ENCODE measurements around the gene SLC8B1. TPM values are rescaled to one million over a fixed set of nuclear protein-coding genes. Genes with fewer than 3 reads are reported as not detected.

The SLC8B1 gene
- total RNA-seq, 1 experiment from 2014 or later = 30.9 TPM

DNA sequence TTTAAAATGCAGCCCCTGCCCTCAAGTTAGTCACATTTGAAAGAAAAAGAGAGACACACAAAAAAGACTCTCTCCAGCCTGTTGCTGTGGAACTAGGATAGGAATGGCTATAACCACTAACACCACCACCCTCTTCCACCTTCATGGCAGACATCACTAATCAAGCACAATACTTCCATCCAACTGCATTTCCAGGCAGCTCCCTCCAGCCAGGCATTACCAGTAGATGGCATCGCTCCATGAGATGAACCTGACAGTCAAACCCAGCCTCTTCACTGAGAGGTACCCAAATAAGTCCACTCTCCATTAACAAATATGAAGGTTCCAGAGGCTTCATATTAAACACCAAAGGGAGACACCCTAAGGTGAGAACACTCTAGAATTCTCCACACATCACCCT is 24.4 kb downstream of the SLC8B1 start (continued):
- TF ChIP-seq REST (IDR thresholded peaks at IDR 0.05; ENCODE audit: low read depth) = no peak
- peak; percentile 16; the same call in 1 of the 2 replicates for TF ChIP-seq RAD21 (IDR thresholded peaks at IDR 0.05; ENCODE audit: low read depth)
- no peak for TF ChIP-seq POLR2AphosphoS5 (IDR thresholded peaks at IDR 0.05; ENCODE audit: low read depth, low read length)
- no peak for TF ChIP-seq SP1 (IDR thresholded peaks at IDR 0.05; ENCODE audit: low read depth)

DNA sequence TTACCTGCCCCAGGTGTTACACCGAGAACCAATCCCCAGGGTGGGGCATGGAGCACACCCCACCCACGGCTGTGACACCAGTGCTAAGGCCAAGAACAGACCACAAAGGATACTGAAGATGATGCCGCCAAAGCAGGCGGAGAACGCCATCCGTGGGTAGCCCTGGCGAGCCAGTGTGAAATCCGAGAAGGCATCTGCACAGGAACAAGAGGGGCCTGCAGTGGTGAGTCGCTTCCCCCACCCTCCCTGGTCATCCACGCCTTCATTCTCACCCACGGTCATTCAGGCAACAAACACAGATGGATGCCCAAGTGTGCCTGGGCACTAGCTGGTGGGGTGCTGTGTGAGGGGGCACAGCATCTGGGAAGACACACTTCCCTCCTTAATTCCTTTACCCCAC is 28.5 kb downstream of the SLC8B1 start:
- peaks cover 0 to 7% of the 10 kb centered on the region in 2 experiments; a peak in 2 of 4 replicates for H3K4me1 ChIP-seq (ENCODE audit: control insufficient read depth in 1 of 2, insufficient read depth in 2 of 2, low read length in 2 of 2)
- no TSS peak for BruUV-seq (replicated peaks)
- intact Hi-C loops (cut with micrococcal nuclease) = no loop called here
- peaks cover 13 to 24% of the 10 kb centered on the region in 2 experiments; a peak in 3 of 4 replicates for H3K36me3 ChIP-seq (ENCODE audit: control insufficient read depth in 1 of 2, insufficient read depth in 2 of 2, low read length in 2 of 2)
- no peaks in the 10 kb centered on the region for H4K20me1 ChIP-seq (ENCODE audit: insufficient read depth)
- POLR2A ChIA-PET = no interaction called here
- ATAC-seq = peak; percentile 41; the same call in 1 of the 2 replicates
- no peaks in the 10 kb centered on the region for H3K9me2 ChIP-seq (ENCODE audit: insufficient read depth)
- no peaks in the 10 kb centered on the region for H3K9me3 ChIP-seq (ENCODE audit: control insufficient read depth in 1 of 2, insufficient read depth in 1 of 2, low read depth in 1 of 2, low read length in 2 of 2)
- H3K27me3 ChIP-seq (ENCODE audit: insufficient read depth, low read length) = no peaks in the 10 kb centered on the region
- TF ChIP-seq EZH2 (IDR thresholded peaks at IDR 0.05) (no peak), SIN3A (IDR thresholded peaks at IDR 0.05; ENCODE audit: low read depth) (no peak), CTCF (IDR thresholded peaks at IDR 0.05 in 2 of 3, conservative IDR thresholded peaks at IDR 0.05 in 1 of 3; ENCODE audit: borderline replicate concordance in 1 of 3, insufficient read depth in 1 of 3, low read depth in 2 of 3, low read length in 2 of 3) (no peak), EGR1 (IDR thresholded peaks at IDR 0.05; ENCODE audit: low read depth) (no peak), REST (IDR thresholded peaks at IDR 0.05; ENCODE audit: low read depth) (no peak), SRF (IDR thresholded peaks at IDR 0.05; ENCODE audit: low read depth) (no peak), EZH2phosphoT487 (IDR thresholded peaks at IDR 0.05; ENCODE audit: borderline replicate concordance) (no peak), POLR2A (IDR thresholded peaks at IDR 0.05; ENCODE audit: borderline replicate concordance, extremely low read depth, insufficient read depth, insufficient read length) (no peak), YY1 (IDR thresholded peaks at IDR 0.05; ENCODE audit: extremely low read depth, insufficient replicate concordance, low read depth, low read length) (no peak)
- TF ChIP-seq, protein P1, sequence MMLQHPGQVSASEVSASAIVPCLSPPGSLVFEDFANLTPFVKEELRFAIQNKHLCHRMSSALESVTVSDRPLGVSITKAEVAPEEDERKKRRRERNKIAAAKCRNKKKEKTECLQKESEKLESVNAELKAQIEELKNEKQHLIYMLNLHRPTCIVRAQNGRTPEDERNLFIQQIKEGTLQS (IDR thresholded peaks at IDR 0.05) = no peak
- H3K9ac ChIP-seq (ENCODE audit: low read length) = no peak overlapping the region
- no peak overlapping the region for H3K4me3 ChIP-seq (replicated peaks in 1 of 2; ENCODE audit: low read depth in 1 of 2, low read length in 2 of 2)
- CTCF ChIA-PET = no interaction called here
- H3K4me2 ChIP-seq (ENCODE audit: low read length) = peak overlapping the region; percentile 36; the same call in 1 of the 2 replicates
- no peak for DNase-seq (ENCODE audit: low read depth, low spot score)
- RAD21 ChIA-PET (ENCODE audit: low non-redundant PET in 1 of 2, low total read pairs in 2 of 2, uncharacterized antibody in 2 of 2, unreplicated experiment in 2 of 2) = no interaction called here
- no peaks in the 10 kb centered on the region for H3K79me2 ChIP-seq (ENCODE audit: insufficient read depth, low read length)
- no peak overlapping the region for H2AFZ ChIP-seq (ENCODE audit: low read depth, low read length, poor library complexity, severe bottlenecking)
- H3K27ac ChIP-seq (ENCODE audit: low read depth, low read length) = no peak overlapping the region
